CD4-positive, alpha-beta T cell treated with Interferon gamma for 1 hour (primary cell): ENCODE results near the gene UPF1.

Experiments used
- DNase-seq: peaks from one replicate; pipeline ENCODE4 v3.0.0-alpha.2; 2020

UPF1 gene

GRCh38 chr19:18859676-18860301 lies 28.0 kb downstream of the UPF1 start:
- DNase-seq, result no peak

- no peak for DNase-seq
Measured at GRCh38 chr19:18860302-18860700, 28.5 kb downstream of the UPF1 start.

GRCh38 chr19:18860725-18861124 lies 29.0 kb downstream of the UPF1 start:
- DNase-seq, result no peak

- DNase-seq, result no peak
Measured at GRCh38 chr19:18861235-18861634, 29.5 kb downstream of the UPF1 start.

- DNase-seq, result no peak
Measured at GRCh38 chr19:18861917-18862316, 30.2 kb downstream of the UPF1 start.

GRCh38 chr19:18862976-18863842 lies 31.4 kb downstream of the UPF1 start:
- DNase-seq, result no peak

- DNase-seq, result no peak
Measured at GRCh38 chr19:18863843-18864362, 32.1 kb downstream of the UPF1 start.

- DNase-seq, result no peak
Measured at GRCh38 chr19:18865106-18865972, 33.6 kb downstream of the UPF1 start.

GRCh38 chr19:18865973-18866799 lies 34.4 kb downstream of the UPF1 start:
- peak; percentile 40 for DNase-seq

GRCh38 chr19:18866800-18867123 lies 35.0 kb downstream of the UPF1 start:
- no peak for DNase-seq

GRCh38 chr19:18867199-18867598 lies 35.4 kb downstream of the UPF1 start:
- DNase-seq, result no peak

GRCh38 chr19:18867751-18868150 lies 36.0 kb downstream of the UPF1 start:
- no peak for DNase-seq

GRCh38 chr19:18868380-18869022 lies 36.7 kb downstream of the UPF1 start:
- no peak for DNase-seq

- DNase-seq, result no peak
Measured at GRCh38 chr19:18869023-18869618, 37.4 kb downstream of the UPF1 start.

- no peak for DNase-seq
Measured at GRCh38 chr19:18869781-18870530, 38.2 kb downstream of the UPF1 start.

GRCh38 chr19:18870531-18871172 lies 38.9 kb downstream of the UPF1 start:
- no peak for DNase-seq

- no peak for DNase-seq
Measured at GRCh38 chr19:18871543-18871942, 39.8 kb downstream of the UPF1 start.

- DNase-seq, result no peak
Measured at GRCh38 chr19:18875726-18876125, 44.0 kb downstream of the UPF1 start.

- no peak for DNase-seq
Measured at GRCh38 chr19:18876865-18877264, 45.1 kb downstream of the UPF1 start.
